Inferior parietal cortex (tissue), 1 donor: Measurements from ENCODE around the gene DTD2.

ENCODE experiments used
- DNase-seq: peaks from one replicate; pipeline ENCODE4 v3.0.0-alpha.2; 2016; ENCODE audit errors: extremely low spot score

DTD2 gene

GRCh38 chr14:31405106-31405505 lies 52.2 kb downstream of the DTD2 start:
- no peak for DNase-seq

GRCh38 chr14:31403707-31404106 lies 53.6 kb downstream of the DTD2 start:
- DNase-seq, result no peak

- DNase-seq, result no peak
Measured at GRCh38 chr14:31402764-31403439, 54.4 kb downstream of the DTD2 start.

GRCh38 chr14:31401369-31401932 lies 55.9 kb downstream of the DTD2 start:
- DNase-seq, result no peak

- no peak for DNase-seq
Measured at GRCh38 chr14:31400031-31400638, 57.2 kb downstream of the DTD2 start.
